A172 (cell line): ENCODE results near the gene ADAD2. TPM values are rescaled to one million over a fixed set of nuclear protein-coding genes. Genes with fewer than 3 reads are reported as not detected.
A peak's percentile ranks its signal among the peaks of the same experiment; 100 is the strongest.

Source experiments
- DNase-seq: peaks from one replicate; pipeline ENCODE4 v3.0.0-alpha.2; 2015; ENCODE audit warnings: low spot score
- total RNA-seq: library from RNA; depleted of rRNA; stranded (reverse); fragments of >200 nt; shearing (Covaris generic); gene quantifications from 2 replicates; pipeline ENCODE4 v1.2.3, GENCODE V29; 2014

ADAD2 gene
- total RNA-seq, 1 experiment from 2014 or later: not detected

DNA sequence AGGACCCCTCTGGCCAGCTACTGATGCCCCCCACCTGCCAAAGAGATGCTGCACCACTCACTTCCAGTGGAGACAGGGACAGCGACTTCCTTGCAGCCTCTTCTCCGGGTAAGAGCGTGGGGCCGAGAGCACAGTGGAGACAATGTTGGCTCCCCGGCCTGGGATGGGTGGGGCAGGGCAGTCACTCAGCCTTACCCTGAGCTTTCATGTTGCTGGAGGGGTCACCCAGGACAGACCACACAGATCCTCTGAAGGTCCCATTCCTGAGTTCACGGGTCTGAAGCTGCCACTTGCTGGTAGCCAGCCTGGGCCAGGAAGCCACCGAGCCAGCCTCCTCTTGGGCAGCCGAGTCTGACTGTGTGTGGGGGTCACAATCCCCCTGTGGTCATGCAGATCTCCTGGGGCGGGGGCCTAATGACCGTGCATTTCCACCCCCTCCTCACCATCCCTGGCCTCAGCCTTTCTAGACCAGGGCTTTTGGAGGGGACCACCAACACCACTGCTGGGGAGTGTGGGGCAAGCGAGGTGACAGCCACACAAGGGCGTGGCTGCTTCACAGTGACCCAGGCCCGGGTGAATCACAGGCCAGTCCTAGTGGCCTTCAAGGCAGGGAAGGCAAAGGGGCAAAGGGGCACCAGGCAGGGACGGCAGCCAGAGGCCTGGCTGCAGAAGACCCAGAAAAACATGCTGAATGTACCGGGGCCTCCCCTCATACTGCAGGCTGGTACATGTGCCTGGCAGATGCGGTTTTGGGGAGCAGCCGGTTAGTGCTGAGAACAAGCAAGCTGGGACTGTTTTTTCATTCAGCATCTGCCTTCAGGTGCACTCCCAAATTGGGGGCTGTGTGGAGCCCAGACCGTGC is 14.5 kb upstream of the ADAD2 start:
- no peak for DNase-seq

DNA sequence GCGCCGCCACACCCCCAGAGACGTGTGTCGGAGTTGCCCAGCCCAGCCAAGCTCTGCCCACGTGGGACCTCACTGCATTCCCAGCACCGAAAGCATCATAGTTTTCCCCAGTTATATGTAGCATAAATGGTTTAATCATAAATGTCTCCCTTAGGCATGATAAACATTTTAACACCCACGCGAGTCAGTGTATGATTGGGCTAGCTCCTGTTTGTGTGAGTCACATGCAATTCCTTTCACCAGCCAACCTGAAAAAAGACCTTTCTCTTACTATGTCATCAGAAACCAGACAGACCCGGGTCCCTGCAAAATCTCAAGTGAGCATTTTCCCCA is 13.2 kb upstream of the ADAD2 start:
- DNase-seq: peak; percentile 22

GRCh38 chr16:84178146-84178765 is 12.7 kb upstream of the ADAD2 start:
- no peak for DNase-seq

- no peak for DNase-seq
Measured at GRCh38 chr16:84178892-84179611, 11.9 kb upstream of the ADAD2 start.

DNA sequence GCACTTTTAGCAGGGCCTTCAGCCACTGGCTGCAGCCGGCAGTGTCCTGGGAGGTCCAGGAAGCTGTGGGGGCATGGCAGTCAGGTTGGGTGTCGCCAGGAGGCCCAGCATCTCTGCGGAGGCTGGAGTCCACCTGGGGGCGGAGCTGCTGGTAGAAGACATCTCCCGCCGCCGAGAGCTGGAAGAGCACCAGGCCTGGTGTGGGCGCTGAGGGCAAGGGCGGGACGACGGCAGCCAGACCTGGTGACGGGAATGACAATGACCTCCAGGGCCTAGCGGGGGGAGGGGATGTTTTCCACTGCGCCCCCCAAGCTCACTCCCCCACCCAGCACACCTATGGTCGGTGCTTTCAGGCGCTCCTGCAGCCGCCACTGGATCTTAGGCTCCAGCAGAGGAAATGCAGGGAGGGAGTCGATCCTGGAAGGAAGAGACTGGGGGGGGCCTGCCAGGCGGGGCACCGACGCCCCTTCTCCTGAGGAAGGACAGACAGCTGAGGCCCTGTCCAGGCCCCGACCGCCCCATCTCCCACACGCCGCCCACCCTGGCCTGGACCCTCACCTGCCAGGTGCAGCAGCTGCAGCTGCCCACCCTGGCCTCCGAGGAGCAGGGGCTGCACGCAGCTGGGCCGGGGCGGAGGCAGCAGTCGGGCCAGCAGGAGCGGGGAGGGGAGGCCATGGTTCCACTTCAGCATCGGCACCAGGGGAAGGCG is 11.2 kb upstream of the ADAD2 start:
- no peak for DNase-seq

- no peak for DNase-seq
Measured at GRCh38 chr16:84180519-84181140, 10.3 kb upstream of the ADAD2 start.

GRCh38 chr16:84181144-84181915 is 9.6 kb upstream of the ADAD2 start:
- no peak for DNase-seq

GRCh38 chr16:84182104-84182503 is 8.9 kb upstream of the ADAD2 start:
- no peak for DNase-seq

DNA sequence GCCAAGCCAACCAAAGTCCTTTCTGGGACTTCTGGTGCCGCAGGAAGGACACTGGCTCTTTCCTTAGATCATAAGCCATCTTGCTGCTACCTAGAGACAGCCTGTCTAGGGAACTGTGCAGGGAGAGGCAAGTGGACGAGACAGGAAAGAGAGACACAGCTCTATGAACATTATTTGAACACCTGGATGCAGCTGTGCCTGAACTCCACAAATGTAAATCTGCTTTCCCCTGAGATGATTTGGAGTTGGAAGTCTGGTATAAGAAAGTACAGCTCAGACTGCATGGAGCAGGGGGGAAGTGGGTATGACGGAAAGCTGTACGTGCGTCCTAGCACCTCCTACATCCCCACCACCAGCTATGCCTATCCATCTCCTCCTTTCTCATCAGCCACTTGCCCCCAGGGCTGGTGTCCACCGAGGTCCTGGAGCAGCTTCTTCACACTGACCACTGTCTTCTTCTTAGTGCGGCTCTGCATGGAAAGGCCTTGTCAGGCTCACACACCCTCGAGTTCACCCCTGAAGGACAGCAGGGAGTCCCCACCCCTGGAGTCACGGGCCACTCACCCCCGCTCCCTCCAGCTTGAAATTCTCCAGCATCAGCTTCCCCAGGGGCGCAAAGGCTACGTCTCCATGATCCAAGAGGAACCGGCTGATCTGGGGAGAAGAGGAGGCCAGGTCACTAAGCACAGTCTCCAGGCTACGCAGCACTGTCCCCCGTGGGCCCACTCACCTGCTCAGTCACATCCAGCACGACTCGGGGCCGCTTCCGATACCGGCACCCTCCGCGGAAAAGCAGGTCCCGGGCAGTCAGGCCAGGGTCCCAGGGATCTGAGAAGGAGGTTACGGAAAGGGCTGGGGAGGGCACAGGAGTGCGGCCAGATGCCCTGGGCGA is 8.0 kb upstream of the ADAD2 start:
- no peak for DNase-seq

- DNase-seq: no peak
Measured at GRCh38 chr16:84183572-84183875, 7.4 kb upstream of the ADAD2 start.

DNA sequence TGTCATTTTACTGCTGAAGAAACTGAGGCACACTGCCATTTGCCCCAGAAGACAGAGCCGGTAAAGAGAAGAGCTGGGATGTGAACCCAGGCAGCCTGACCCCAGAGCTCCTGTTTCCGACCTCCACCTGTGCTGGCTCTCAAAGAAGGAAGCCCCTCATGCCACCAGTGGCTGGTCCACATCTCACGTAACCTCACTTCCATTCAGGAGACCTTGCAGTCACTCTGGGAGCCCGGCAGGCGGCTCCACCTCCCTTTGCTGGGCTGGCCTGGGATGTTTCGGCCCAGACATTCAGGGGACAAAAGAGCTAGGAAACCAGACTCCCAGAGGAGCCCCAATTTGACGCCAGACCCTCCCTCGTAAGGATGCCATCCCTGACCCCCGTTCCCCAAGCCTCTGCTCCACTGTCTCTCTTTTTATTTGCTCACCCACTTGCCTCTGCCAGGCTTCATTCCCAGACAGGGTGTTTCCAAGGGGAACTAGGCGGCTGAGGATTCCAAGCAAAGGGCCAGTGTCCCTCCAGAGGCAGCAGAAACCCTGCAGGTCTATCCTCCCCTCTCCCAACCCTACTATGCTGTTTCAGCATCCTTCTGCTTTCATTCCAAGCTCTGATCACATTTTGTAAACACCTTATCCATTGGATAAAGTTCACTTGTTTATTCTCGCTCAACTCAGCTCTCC is 6.9 kb upstream of the ADAD2 start:
- DNase-seq: no peak

- no peak for DNase-seq
Measured at GRCh38 chr16:84184775-84185174, 6.2 kb upstream of the ADAD2 start.

- DNase-seq: peak; percentile 86
Measured at GRCh38 chr16:84186685-84187437, 4.1 kb upstream of the ADAD2 start, which contains the start of gene TAF1C. Gene TAF1C (minus strand): TSS chr16:84187057. CDS start chr16:84184988, 2,069 bp downstream.

DNA sequence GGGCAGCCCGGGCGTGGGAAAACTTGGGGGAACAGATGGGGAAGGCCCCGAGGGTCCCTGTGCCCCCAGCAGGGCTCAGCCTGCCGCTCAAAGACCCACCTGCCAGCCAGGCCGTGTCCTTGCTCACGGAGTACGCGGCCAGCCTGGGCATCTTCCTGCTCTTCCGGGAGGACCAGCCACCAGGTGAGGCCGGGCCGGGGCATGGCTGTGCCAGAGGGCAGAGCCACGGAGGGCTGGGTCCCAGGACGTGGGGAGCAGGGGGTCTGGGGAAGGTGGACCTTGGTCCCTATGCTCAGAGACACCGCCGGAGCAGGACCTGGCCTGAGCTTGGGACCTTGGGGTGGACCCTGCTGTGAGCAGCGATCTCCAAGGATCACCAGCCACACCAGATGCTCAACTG is 509 bp downstream of the ADAD2 start:
- DNase-seq: no peak

GRCh38 chr16:84193480-84193879 is 2.5 kb downstream of the ADAD2 start:
- no peak for DNase-seq

GRCh38 chr16:84194018-84194417 is 3.1 kb downstream of the ADAD2 start:
- no peak for DNase-seq

- no peak for DNase-seq
Measured at GRCh38 chr16:84194470-84195200, 3.7 kb downstream of the ADAD2 start.
